Chondrocyte (in vitro differentiated cells): ENCODE results near the gene RBL1. TPM values are rescaled to one million over a fixed set of nuclear protein-coding genes. Genes with fewer than 3 reads are reported as not detected.

Source experiments
- DNase-seq: peaks from one replicate; pipeline ENCODE4 v3.0.0; 2021; ENCODE audit warnings: mixed read lengths, low spot score
- H3K27ac Mint-ChIP-seq: one replicate; pipeline ENCODE4 v1.8.0; 2021; ENCODE audit warnings: mild to moderate bottlenecking, moderate library complexity, mixed read lengths; ENCODE audit not compliant: unreplicated experiment
- H3K27me3 Mint-ChIP-seq: 2 replicates; pipeline ENCODE4 v1.8.0; 2021; ENCODE audit warnings: low read depth, mixed read lengths
- H3K36me3 Mint-ChIP-seq: 2 replicates; pipeline ENCODE4 v1.8.0; 2021; ENCODE audit warnings: low read depth, mixed read lengths
- H3K4me1 Mint-ChIP-seq: 2 replicates; pipeline ENCODE4 v1.8.0; 2021; ENCODE audit warnings: low read depth, mild to moderate bottlenecking, mixed read lengths
- H3K4me3 Mint-ChIP-seq: one replicate; pipeline ENCODE4 v1.8.0; 2021; ENCODE audit warnings: mild to moderate bottlenecking, moderate library complexity, mixed read lengths; ENCODE audit not compliant: unreplicated experiment
- H3K9me3 Mint-ChIP-seq: 2 replicates; pipeline ENCODE4 v1.8.0; 2021; ENCODE audit warnings: low read depth, mixed read lengths
- CTCF ChIP-seq: fragments of 200-600 bp; sonication (generic); IDR thresholded peaks from 2 replicates; pipeline ENCODE4 v1.5.0; 2021; ENCODE audit warnings: antibody characterized with exemption, mild to moderate bottlenecking, moderate library complexity
- total RNA-seq: library from RNA; stranded (reverse); gene quantifications from 3 replicates; pipeline ENCODE4 v1.2.1, GENCODE V29; 2021

The RBL1 gene
- total RNA-seq, 1 donor from 2014 or later: 4.5 TPM

GRCh38 chr20:37102571-37102970, 6.8 kb upstream of the RBL1 start:
- no peak for TF ChIP-seq CTCF
- H3K4me1 Mint-ChIP-seq: no peaks in the 10 kb centered on the region
- H3K9me3 Mint-ChIP-seq: no peaks in the 10 kb centered on the region
- H3K36me3 Mint-ChIP-seq: no peaks in the 10 kb centered on the region
- H3K27ac Mint-ChIP-seq: no peak overlapping the region
- no peak for DNase-seq
- no peak overlapping the region for H3K4me3 Mint-ChIP-seq
- H3K27me3 Mint-ChIP-seq: no peaks in the 10 kb centered on the region

GRCh38 chr20:37096415-37097041, 731 bp upstream of the RBL1 start:
- Mint-ChIP-seq H3K4me1 (peaks cover 14% of the 10 kb centered on the region), H3K36me3 (no peaks in the 10 kb centered on the region), H3K27me3 (no peaks in the 10 kb centered on the region), H3K27ac (peak overlapping the region; percentile 97), H3K4me3 (peak overlapping the region; percentile 99), H3K9me3 (no peaks in the 10 kb centered on the region)
- no peak for TF ChIP-seq CTCF
- no peak for DNase-seq

- Mint-ChIP-seq H3K36me3 (no peaks in the 10 kb centered on the region), H3K27ac (no peak overlapping the region), H3K4me3 (peak overlapping the region; percentile 99), H3K27me3 (no peaks in the 10 kb centered on the region), H3K4me1 (peaks cover 14% of the 10 kb centered on the region), H3K9me3 (no peaks in the 10 kb centered on the region)
- no peak for DNase-seq
- no peak for TF ChIP-seq CTCF
These were observed 644 bp downstream of the RBL1 start for GRCh38 chr20:37095108-37095598.

GRCh38 chr20:37090407-37090806, 5.4 kb downstream of the RBL1 start:
- Mint-ChIP-seq H3K36me3 (no peaks in the 10 kb centered on the region), H3K27ac (no peak overlapping the region), H3K9me3 (no peaks in the 10 kb centered on the region), H3K27me3 (no peaks in the 10 kb centered on the region), H3K4me3 (no peak overlapping the region), H3K4me1 (peaks cover 7% of the 10 kb centered on the region)
- TF ChIP-seq CTCF: no peak
- DNase-seq: no peak

GRCh38 chr20:37081717-37082289, 14.0 kb downstream of the RBL1 start:
- Mint-ChIP-seq H3K9me3 (no peaks in the 10 kb centered on the region), H3K4me1 (no peaks in the 10 kb centered on the region), H3K36me3 (peaks cover 1% of the 10 kb centered on the region), H3K4me3 (no peak overlapping the region), H3K27me3 (no peaks in the 10 kb centered on the region), H3K27ac (no peak overlapping the region)
- peak; percentile 74 for TF ChIP-seq CTCF
- no peak for DNase-seq
